Uterus (tissue), 4 donors: ENCODE measurements around the gene GIGYF2. TPM values are rescaled to one million over a fixed set of nuclear protein-coding genes. Genes with fewer than 3 reads are reported as not detected.

Experiments
- DNase-seq, 2 donors: peaks; one replicate each; pipeline ENCODE4 v3.0.0-alpha.2; 2019 to 2020
- H3K27ac ChIP-seq, 2 donors: fragments of 200-600 bp; sonication (generic); 1 replicate in 1 of 2; 2 replicates in 1 of 2; pipeline ENCODE4 v1.5.1; 2016 to 2018
- H3K27me3 ChIP-seq, 2 donors: fragments of 200-600 bp; sonication (generic); one replicate each; pipeline ENCODE4 v1.5.1; 2018 to 2019; ENCODE audit warnings: control low read depth in 1 of 2
- H3K36me3 ChIP-seq, 2 donors: fragments of 200-600 bp; sonication (generic); one replicate each; pipeline ENCODE4 v1.5.1; 2019; ENCODE audit warnings: control low read depth in 1 of 2
- H3K4me1 ChIP-seq, 2 donors: fragments of 200-600 bp; sonication (generic); one replicate each; pipeline ENCODE4 v1.5.1; 2018 to 2019; ENCODE audit warnings: control low read depth in 1 of 2
- H3K4me3 ChIP-seq, 2 donors: fragments of 200-600 bp; sonication (generic); 1 replicate in 1 of 2; 2 replicates in 1 of 2; pipeline ENCODE4 v1.5.1; 2018 to 2019; ENCODE audit warnings: mild to moderate bottlenecking in 1 of 2
- H3K9me3 ChIP-seq, 2 donors: fragments of 200-600 bp; sonication (generic); one replicate each; pipeline ENCODE4 v1.5.1; 2019; ENCODE audit warnings: control low read depth in 1 of 2
- POLR2A ChIP-seq, 2 donors: fragments of 450-650 bp; IDR thresholded peaks; one replicate each; pipeline ENCODE4 v1.6.1; 2016; ENCODE audit warnings: antibody characterized with exemption in 2 of 2, mild to moderate bottlenecking in 1 of 2, moderate library complexity in 1 of 2
- intact Hi-C: fragments of 100-400 bp; cut with DNase I; formaldehyde crosslinking; loops from one replicate; pipeline ENCODE4 v1.15.1; 2023; ENCODE audit warnings: low total_unique reads
- total RNA-seq, 4 donors: library from RNA; depleted of rRNA in 3 of 4; stranded (reverse); fragments of >200 nt in 3 of 4; gene quantifications; one replicate each; pipeline versions ENCODE4 v1.1.0 to v1.2.4, GENCODE V29; 2014 to 2023
- TF ChIP-seq, protein P1 (sequence below), 4 experiments: fragments of 200-600 bp in 2 of 4; fragments of 450-650 bp in 2 of 4; sonication (generic) in 2 of 4; IDR thresholded peaks; one replicate each; pipeline ENCODE4 v1.5.1; 2016 to 2019; ENCODE audit warnings: antibody characterized with exemption in 4 of 4, mild to moderate bottlenecking in 2 of 4, moderate library complexity in 1 of 4
- donor health status: DM: yes; HTN: yes; CAD: no.

GIGYF2 gene
- total RNA-seq, 4 donors from 2014 or later = 16.5 to 125 (median 97.3) TPM

DNA sequence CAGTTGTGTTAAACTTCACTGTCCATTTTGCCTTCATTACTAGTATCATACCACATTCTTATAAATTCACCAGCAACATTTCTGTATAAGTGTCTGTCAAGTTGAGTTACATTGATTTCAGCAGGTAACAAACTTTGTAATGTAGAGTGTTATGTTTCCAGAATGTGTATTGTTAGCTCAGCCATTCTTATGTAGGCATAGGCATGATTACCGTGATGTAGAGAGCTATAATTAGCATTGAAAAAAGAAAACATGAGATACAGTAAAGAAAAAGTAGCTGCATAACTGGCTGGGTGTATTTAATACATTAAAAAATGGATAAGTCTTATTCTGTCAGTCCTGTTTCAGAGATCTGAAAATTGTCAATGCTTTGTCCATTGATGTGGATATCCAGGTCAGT is 70.7 kb downstream of the GIGYF2 start:
- Histone ChIP-seq H3K36me3 (no peaks in the 10 kb centered on the region), H3K4me1 (no peaks in the 10 kb centered on the region), H3K27ac (no peak overlapping the region), H3K9me3 (no peaks in the 10 kb centered on the region), H3K27me3 (no peaks in the 10 kb centered on the region), H3K4me3 (no peak overlapping the region)
- intact Hi-C loops = no loop called here
- no peak for TF ChIP-seq POLR2A (IDR thresholded peaks at IDR 0.05)
- TF ChIP-seq, protein P1, sequence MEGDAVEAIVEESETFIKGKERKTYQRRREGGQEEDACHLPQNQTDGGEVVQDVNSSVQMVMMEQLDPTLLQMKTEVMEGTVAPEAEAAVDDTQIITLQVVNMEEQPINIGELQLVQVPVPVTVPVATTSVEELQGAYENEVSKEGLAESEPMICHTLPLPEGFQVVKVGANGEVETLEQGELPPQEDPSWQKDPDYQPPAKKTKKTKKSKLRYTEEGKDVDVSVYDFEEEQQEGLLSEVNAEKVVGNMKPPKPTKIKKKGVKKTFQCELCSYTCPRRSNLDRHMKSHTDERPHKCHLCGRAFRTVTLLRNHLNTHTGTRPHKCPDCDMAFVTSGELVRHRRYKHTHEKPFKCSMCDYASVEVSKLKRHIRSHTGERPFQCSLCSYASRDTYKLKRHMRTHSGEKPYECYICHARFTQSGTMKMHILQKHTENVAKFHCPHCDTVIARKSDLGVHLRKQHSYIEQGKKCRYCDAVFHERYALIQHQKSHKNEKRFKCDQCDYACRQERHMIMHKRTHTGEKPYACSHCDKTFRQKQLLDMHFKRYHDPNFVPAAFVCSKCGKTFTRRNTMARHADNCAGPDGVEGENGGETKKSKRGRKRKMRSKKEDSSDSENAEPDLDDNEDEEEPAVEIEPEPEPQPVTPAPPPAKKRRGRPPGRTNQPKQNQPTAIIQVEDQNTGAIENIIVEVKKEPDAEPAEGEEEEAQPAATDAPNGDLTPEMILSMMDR (IDR thresholded peaks at IDR 0.05) = no peak
- no peak for DNase-seq

DNA sequence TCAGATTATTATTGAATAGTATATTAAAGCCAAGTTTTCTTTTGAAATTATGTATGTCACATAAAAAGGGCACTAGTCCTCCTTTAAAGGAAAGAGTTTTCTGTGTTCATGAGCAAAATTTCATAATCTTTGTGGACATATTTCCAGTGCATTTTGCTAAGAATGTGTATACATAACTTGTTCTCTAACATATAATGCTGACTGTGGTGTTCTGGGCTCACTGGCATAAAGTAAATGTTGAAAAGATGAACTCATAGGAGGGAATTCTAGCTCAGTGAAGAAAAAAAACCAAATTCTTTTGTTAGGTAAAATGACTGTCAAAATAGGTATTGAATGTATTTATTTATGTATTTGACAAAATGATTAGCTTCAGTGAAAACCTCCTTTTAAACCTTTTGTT is 73.1 kb downstream of the GIGYF2 start:
- no peaks in the 10 kb centered on the region for H3K9me3 ChIP-seq
- intact Hi-C loops = no loop called here
- no peaks in the 10 kb centered on the region for H3K27me3 ChIP-seq
- no peaks in the 10 kb centered on the region for H3K36me3 ChIP-seq
- DNase-seq = no peak
- H3K27ac ChIP-seq = no peak overlapping the region
- H3K4me3 ChIP-seq = no peak overlapping the region
- TF ChIP-seq, protein P1 (IDR thresholded peaks at IDR 0.05) = no peak
- no peak for TF ChIP-seq POLR2A (IDR thresholded peaks at IDR 0.05)
- H3K4me1 ChIP-seq = no peaks in the 10 kb centered on the region

DNA sequence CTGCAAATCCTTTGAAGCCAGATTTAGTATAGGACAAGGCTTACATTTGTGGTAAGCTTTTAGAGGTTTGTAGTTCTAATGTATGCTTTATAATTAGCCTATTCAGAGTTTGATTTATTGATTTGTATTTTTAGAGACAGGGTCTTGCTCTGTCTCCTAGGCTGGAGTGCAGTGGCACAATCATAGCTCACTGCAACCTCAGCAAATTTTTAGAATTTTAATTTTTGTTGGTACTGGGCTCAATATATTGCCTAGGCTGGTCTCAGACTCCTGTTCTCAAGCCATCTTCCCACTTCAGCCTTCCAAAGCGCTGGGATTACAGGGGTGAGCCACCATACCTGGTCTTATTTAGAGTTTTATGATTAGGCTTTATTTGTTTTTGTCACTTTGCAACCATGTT is 74.7 kb downstream of the GIGYF2 start:
- TF ChIP-seq, protein P1 (IDR thresholded peaks at IDR 0.05) = no peak
- no peak for TF ChIP-seq POLR2A (IDR thresholded peaks at IDR 0.05)
- no peak for DNase-seq
- no peak overlapping the region for H3K27ac ChIP-seq
- no peaks in the 10 kb centered on the region for H3K36me3 ChIP-seq
- H3K4me3 ChIP-seq = no peak overlapping the region
- intact Hi-C loops = no loop called here
- H3K27me3 ChIP-seq = no peaks in the 10 kb centered on the region
- no peaks in the 10 kb centered on the region for H3K4me1 ChIP-seq
- H3K9me3 ChIP-seq = no peaks in the 10 kb centered on the region

DNA sequence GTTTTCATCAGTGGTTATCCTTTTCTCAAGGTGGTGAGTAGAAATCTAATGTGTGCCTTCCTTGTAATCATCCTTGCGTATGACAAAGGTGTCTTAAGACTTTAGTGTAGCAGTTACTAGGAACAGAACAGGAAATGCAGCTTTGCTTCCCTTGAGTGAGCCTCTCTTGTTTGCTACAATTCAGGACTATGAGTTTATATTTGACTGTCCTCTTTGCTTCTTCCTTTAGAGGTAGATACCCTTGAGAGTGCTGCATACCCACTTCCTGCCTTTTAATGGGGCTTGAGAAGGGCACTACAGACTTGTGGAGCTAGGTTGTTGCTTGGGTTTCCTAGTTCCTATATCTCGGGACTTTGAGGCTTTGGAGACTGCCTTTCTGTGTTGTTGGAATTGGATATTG is 75.4 kb downstream of the GIGYF2 start:
- Histone ChIP-seq H3K27me3 (no peaks in the 10 kb centered on the region), H3K36me3 (no peaks in the 10 kb centered on the region), H3K4me3 (no peak overlapping the region), H3K4me1 (no peaks in the 10 kb centered on the region), H3K9me3 (no peaks in the 10 kb centered on the region), H3K27ac (no peak overlapping the region)
- DNase-seq = no peak
- TF ChIP-seq, protein P1 (IDR thresholded peaks at IDR 0.05) = no peak
- TF ChIP-seq POLR2A (IDR thresholded peaks at IDR 0.05) = no peak
- intact Hi-C loops = no loop called here

DNA sequence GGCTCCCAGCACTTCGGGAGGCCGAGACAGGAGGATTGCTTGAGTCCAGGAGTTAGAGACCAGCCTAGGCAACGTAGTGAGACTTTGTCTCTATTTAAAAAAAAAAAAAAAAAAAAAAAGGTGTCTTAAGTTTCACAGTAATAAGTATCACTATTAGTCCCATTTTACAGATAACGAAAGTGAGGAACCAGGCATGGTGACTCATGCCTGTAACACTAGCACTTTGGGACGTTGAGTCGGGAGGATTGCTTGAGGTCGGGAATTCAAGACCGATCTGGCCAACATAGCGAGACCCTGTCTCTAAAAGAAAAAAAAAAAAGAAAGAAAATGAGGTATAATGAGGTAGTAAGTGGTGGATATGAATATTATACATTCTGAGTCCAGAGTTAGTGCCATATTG is 76.7 kb downstream of the GIGYF2 start:
- TF ChIP-seq, protein P1 (IDR thresholded peaks at IDR 0.05) = no peak
- no peak for TF ChIP-seq POLR2A (IDR thresholded peaks at IDR 0.05)
- no peak for DNase-seq
- Histone ChIP-seq H3K27me3 (no peaks in the 10 kb centered on the region), H3K36me3 (no peaks in the 10 kb centered on the region), H3K27ac (no peak overlapping the region), H3K4me1 (no peaks in the 10 kb centered on the region), H3K4me3 (no peak overlapping the region), H3K9me3 (no peaks in the 10 kb centered on the region)
- intact Hi-C loops = no loop called here
